NAMALWA (cell line): ENCODE measurements around the gene ARHGEF25.
"Not testable (repeated sequence)": the region's sequence is repeated elsewhere in the genome, so short reads cannot be mapped to it uniquely, and the experiment has no call there.

Experiments
- DNase-seq: peaks from one replicate; pipeline ENCODE4 v3.0.0-alpha.2; 2015; ENCODE audit warnings: low spot score

Gene ARHGEF25

DNA sequence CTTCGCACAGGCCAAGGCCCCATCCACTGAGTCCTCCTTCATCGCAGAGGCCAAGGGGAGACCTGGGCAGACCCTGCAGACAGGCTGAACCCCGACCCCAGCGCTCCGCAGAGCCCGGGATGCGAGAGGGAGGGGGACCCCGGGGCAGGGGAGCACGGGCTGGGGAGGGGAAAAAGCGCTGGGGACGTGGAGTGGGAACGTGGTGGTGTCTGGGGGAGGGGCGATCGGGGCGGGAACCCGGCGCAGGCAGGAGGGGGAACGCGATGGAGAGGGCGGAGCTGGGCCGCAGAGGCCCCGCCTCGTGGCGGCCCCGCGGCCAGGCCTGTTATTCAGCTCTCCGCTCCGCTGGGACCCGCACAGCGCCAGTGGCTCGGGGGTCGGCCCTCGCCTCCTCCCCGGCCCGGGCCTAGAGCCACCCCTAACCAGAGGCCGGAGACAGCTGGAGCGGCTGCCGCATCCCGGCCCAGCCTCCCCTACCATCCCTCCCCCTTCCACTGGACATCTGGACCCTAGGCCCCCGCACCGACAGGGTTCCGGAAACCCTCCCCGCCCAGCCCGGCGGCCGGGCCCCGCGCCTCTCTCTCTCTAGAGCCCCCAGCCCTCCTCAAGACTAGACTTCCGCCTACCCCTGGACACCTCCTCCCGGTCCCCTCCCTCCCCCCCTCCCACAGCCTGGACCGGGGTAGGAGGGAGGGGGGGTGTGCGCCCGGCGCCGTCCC, at the start of gene ARHGEF25:
ARHGEF25 (plus strand) TSS at position 328 of the 719 bp plus-strand sequence. CDS start 460 bp downstream, outside the sequence.
- DNase-seq: no peak

DNA sequence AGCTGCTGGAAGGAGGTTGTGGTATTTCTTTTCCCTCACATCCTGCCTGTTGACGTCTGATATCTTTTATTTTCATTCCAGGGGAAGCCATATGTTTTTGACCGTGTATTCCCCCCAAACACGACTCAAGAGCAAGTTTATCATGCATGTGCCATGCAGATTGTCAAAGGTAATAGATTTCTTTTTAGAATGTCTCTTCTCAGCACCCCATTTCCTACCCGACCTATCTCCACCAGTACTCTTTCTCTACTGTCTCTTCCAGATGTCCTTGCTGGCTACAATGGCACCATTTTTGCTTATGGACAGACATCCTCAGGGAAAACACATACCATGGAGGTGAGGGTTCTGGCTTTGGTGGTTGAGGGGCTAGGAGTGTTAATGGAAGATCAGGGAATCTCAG, 47.9 kb upstream of the ARHGEF25 start:
- DNase-seq: no peak

DNA sequence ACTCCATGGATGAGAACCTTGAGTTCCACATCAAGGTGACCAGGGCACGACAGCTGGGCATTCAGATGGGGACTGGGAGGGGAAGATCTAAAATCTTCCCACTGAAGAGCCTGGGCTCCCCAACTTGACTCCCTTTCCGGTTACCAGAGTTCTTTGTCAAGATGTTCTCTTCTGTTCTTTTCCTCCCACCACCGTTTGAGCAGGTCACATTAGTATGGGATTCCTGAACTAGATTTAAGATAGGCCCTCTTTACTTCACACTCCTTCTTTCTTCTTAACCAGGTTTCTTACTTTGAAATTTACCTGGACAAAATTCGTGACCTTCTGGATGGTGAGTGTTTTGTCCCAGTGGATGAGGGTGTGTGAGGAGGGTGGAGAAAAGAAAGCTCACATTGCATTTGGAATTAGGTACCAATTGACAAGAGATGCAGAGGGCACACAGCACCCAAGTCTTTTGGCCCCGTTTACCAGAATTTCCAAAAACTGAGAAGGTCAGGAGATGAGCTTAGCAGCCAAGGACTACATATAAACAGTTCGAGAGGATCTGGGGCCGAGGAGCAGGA, 47.0 kb upstream of the ARHGEF25 start:
- no peak for DNase-seq

DNA sequence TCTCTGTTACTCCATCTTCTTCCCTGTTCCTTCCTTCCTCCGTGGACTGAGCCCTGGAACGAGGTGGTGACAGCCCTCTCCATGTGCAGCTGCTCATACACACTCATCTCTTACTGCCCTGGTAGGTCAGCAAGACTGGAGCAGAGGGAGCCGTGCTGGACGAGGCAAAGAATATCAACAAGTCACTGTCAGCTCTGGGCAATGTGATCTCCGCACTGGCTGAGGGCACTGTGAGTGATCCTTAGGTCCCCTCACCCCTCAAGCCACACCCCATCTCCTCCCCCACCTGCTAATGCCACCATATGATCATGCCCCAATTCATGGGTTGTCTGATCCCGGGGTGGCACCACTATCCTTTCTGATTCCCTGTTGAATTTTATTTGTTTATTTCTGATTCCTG, 42.4 kb upstream of the ARHGEF25 start:
- no peak for DNase-seq

DNA sequence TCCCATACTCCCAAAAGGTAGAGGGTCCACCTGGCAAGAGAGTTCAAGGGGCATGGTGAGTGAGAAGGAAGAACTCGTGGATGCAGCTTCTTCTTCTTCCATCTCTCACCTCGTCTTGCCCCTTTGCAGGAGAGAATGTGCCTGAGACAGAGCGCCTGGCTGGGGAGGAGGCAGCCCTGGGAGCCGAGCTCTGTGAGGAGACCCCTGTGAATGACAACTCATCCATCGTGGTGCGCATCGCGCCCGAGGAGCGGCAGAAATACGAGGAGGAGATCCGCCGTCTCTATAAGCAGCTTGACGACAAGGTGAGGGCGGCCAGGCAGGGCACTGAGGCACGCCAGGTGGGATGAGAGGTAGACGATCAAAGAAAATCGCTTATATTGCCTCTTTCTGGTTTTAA, 41.4 kb upstream of the ARHGEF25 start:
- no peak for DNase-seq

DNA sequence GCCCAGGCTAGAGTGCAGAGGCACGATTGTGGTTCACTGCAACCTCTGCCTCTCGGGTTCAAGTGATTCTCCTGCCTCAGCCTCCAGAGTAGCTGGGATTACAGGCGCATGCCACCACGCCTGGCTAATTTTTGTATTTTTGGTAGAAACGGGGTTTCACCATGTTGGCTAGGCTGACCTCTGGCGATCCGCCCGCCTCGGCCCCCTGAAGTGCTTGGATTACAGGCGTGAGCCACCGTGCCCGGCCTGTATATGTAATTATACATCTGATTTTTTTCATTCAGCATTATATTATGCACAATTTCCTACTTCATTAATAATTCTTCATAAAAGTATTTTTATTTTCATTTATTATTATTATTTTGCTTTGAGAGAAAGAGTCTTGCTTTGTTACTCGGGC, 40.8 kb upstream of the ARHGEF25 start:
- DNase-seq: not testable (repeated sequence)

DNA sequence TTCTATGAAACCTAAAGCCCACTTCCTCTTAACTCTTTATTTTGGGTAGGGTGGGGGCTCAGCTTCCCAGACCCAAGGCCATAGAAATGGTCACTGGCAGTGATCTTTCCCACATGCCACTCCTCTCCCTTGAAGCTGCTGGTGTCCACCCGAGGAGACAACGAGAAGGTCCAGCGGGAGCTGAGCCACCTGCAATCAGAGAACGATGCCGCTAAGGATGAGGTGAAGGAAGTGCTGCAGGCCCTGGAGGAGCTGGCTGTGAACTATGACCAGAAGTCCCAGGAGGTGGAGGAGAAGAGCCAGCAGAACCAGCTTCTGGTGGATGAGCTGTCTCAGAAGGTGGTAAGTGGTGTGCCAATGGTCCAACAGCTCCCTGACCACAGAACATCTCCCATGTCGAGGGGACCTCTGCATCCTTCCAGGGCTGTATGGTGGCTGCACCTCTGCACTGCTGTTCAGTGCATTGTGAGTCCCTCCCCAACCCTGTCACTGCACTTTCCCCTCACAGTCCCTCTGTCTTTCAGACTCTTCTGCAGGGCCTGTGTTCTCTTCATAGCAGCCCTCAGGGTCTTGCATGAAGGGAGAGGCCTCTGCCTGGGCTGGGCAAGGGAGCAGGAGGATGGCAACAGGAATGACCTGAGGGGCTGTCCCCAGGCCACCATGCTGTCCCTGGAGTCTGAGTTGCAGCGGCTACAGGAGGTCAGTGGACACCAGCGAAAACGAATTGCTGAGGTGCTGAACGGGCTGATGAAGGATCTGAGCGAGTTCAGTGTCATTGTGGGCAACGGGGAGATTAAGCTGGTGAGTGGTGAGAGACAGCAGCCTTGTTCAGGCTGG, 39.1 kb upstream of the ARHGEF25 start:
- no peak for DNase-seq

DNA sequence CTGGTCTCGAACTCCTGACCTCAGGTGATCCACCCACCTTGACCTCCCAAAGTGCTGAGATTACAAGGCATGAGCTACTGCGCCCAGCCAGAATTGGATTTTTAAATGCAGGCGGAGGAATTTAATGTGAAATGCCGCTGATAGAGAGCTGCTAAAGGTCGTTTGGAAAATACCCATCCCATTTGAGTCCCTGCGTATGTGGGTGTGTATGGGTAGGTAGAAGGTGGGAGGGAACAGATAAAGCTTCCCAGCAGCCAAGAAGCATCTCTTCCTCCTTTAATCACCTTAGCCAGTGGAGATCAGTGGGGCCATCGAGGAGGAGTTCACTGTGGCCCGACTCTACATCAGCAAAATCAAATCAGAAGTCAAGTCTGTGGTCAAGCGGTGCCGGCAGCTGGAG, 36.4 kb upstream of the ARHGEF25 start:
- no peak for DNase-seq

DNA sequence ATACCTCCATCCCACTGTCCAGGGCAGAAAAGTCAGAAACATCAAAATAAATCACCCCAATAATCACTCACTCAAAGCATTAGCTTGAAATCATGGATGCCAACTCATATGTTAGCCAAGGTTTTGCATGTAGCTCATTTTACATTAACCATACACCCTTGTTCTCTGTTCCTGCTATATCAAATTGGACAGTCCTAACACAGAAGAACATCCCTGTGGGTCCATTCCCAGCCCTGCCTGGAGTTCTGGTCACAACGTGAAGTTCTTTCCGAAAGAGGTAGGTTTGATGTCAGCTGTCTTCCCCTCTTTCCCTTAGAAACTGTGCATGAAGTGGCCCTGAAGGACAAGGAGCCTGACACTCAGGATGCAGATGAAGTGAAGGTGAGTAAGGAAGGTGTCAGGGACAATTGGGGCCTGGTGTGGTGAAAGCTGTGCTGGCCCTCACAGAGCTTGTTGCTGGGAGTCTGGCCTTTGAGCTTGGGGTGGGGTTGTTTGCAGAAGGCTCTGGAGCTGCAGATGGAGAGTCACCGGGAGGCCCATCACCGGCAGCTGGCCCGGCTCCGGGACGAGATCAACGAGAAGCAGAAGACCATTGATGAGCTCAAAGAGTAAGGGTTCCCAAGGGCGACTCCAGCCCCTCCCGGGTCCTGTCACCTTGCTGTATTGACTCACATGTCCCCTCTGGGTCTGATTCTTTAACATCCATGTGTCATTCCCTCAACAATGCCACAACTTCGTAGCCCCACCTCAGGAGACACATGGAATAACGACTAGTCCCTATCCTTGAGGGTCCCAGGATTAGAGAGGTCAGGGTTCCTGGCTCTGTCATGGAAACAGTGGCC, 35.2 kb upstream of the ARHGEF25 start:
- no peak for DNase-seq

DNA sequence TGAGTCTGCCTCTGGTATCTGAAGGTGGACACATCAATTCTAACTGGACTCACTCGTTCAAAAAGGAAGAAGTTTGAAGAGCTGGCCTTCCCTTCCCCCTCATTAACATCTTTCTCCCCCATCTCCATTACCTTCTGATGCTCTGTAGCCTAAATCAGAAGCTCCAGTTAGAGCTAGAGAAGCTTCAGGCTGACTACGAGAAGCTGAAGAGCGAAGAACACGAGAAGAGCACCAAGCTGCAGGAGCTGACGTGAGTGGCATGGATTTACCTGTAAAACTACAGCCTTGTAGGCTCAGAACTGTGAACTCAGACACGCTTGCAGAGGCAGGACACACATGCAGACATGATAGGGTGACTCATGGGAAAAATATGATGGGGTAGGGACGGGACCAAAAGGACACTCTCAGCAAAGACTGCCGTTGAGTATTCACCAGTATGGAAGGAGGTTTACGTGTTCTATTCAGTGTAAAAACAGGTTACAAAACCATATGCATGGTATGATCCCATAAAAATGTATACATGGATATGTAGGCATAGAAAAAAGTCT, 34.5 kb upstream of the ARHGEF25 start:
- DNase-seq: no peak

DNA sequence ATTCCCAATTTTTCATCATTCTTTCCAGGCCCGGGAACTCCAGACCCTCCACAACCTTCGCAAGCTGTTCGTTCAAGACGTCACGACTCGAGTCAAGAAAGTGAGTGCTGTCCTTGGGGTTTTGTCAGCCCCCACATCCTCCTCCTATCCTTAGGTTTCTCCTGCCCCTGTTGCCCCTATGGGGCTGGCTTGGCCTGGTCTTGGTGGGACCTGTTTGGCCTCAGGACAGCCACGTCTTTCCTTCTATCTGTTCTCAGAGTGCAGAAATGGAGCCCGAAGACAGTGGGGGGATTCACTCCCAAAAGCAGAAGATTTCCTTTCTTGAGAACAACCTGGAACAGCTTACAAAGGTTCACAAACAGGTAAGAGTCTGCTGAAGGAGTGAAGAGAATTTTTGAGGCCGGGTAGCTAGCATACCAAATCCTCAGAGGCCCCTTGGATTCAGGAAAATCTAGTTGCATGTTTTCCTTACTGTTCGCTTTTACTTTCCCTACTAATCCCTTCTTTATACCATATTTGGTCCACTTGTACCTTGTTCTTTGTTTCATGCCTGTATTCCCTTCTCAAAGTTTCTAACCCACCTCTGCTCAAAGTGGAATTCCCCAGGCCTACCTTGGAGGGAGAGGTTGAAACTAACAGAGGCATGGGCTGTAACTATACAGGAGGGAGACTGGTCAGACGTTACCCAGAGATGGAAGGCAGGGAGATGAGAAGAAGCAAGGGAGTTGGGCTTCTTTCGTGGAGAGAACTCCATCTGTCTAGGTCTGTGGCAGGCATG, 33.1 kb upstream of the ARHGEF25 start:
- no peak for DNase-seq

DNA sequence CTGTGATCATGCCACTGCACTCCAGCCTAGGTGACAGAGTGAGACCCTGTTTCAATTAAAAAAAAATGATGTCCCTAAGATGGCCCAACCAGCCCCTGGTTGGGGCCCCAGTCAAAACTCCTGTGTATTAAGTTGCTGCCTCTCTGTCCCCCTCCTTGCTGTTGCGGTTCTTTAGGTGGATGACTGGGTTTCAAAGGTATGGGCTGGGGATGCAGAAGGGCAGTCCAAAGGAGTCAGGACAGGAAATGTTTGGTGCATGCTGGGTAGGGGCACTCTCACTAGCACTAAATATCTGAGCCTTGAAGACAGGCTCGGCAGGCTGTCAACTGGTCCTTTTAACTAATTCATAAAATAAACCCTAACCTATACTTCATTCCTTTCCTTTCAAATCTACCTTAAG, 32.2 kb upstream of the ARHGEF25 start:
- no peak for DNase-seq

DNA sequence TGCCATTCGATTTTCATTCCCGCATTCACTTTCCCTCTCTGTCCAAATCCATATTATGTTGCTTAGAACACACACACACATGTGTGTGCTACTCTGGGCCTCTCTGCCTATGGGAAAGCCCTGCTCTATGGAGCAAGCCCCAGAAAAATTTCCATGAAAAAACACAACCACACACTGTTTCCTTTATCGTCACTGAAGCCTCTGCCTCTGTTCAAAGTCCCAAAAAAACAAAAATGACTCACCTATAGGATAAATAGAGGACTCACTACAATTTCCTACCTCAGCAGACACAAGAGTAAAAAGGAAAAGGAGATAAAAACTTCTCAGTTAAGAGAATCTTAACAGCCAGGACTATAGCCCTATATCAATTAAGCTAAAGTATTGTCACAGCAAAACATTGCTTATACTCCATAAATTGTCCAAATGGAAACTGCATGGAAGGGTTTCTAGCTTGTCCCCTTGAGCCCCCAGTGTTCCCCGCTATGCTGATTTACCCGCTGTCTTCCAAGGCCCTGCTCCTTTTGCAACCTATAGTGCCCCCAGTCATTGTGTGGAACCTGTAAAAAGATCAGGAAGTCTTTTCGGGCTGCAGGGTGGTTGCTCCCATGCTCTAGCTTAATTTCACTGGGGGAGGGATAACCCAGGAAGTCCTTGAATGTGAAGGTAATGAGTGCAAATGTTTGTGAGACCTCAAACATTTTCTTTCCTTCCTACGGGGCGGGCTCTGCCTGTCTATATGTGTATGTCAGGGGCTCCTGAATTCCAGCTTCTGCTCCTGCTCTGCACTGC, 31.4 kb upstream of the ARHGEF25 start:
- no peak for DNase-seq

DNA sequence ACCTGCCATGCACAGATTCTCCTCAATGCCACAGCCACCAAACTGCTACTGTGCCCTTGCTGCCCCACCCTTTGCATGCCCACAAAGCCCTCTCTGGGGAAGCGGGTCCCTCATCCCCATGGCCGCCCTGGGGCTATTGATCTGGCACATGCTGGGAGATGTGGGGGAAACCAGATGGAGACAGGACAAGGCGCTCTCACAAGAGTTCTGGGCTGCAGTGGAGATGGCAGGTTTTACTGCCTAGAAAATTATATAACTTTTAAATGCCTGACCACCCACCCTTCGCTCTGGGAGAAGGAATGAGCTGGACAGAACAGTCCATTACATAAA, 30.8 kb upstream of the ARHGEF25 start:
- DNase-seq: no peak

DNA sequence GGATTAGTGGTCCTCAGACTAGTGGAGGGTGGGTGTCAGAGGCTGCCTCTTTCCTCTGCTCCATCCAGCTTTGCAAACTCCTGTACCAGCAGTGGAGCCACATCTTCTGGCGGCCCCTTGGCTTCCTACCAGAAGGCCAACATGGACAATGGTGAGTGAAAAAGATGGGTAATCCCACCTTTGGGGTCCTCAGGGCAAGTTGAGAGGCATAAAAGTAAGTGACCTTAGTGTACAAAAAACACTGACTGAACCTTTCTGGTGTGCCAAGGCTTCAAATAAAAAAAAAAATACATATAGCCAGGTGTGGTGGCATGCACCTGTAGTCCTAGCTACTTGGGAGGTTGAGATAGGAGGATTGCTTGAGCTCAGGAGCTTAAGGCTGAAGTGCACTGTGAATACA, 29.4 kb upstream of the ARHGEF25 start:
- DNase-seq: no peak

DNA sequence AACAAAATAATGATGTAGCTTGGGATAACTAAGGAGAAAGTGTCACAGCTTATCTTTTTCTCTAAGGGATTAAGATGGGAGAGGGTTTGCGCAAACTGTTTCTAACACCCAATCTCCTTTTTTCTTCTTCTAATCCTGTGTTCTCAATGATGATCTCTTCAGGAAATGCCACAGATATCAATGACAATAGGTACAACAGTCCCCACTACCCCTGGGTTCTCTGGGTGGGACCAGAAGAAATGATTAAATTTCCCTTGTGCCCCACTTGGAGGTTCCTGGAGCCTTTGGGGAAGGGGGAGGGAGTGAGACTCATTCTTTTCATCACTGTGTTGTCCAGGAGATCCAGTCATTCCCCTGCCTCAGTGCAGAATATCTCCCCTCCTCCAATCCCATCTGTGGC, 28.8 kb upstream of the ARHGEF25 start:
- DNase-seq: no peak

DNA sequence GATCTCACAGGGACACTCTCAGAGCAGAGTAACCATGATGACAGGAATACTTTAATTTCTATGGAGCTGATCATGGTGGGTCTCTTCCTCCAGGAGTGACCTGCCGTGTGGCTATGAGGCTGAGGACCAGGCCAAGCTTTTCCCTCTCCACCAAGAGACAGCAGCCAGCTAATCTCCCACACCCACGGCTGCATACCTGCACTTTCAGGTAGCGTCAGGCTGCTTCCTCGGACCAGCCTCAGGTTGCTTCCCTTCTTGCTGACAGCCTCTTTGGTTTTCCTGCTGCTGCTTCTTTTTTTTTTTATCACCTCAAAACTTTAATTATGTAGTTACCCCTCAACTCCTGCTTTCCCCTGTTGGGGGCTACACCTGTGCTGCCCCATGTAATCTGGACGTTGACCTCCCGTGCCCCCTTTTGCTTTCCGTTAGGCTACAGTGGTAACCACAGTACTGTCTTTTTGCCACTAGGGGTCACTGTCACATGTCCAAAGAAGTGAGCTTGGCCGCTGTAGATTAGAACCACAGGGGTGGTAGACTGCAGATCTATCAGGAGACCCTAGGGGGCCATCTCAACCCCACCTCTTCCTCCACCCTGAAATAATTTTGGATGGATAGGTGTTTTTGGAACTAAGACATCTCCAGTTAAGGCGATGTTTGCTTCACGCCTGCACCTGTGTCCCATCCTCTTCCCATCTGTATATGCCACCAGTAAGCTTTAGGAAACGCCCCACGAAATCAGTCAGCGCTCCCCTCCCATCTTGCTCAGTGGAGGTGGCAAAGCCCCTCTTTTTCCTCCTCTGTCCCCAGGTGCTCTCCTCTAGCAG, 28.0 kb upstream of the ARHGEF25 start:
- peak; percentile 93 for DNase-seq

DNA sequence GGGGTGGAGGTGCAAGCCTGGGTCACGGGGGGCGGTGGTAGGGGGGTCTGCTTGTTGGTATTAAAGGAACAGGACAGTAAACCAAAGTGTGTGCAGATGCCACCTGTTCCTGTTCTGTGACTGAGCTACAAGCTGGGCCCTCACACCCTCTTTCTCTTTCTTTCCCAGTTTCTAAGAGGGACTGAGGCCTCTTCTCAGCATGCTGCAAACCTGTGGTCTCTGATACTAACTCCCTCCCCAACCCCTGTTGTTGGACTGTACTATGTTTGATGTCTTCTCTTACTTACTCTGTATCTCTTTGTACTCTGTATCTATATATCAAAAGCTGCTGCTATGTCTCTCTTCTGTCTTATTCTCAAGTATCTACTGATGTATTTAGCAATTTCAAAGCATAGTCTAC, 27.2 kb upstream of the ARHGEF25 start:
- DNase-seq: no peak

DNA sequence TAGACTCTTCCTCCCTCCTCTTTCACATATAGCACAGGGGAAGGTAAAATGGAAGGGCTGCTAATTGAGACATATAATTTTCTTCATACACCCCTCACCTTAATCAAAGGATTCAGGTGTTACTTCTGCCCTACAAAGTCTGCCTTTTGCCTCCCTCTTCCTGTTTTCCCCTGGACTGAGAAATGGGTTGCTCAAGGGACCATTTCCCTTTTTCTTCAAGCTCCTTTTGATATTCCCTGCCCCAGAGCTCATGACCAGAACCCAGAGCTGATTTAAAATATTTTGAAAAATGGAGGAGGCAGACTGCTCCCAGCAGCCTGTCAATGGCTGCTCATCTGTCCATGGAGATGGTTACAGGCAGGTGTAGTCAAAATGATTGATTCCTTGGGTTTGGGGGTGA, 26.5 kb upstream of the ARHGEF25 start:
- DNase-seq: no peak

DNA sequence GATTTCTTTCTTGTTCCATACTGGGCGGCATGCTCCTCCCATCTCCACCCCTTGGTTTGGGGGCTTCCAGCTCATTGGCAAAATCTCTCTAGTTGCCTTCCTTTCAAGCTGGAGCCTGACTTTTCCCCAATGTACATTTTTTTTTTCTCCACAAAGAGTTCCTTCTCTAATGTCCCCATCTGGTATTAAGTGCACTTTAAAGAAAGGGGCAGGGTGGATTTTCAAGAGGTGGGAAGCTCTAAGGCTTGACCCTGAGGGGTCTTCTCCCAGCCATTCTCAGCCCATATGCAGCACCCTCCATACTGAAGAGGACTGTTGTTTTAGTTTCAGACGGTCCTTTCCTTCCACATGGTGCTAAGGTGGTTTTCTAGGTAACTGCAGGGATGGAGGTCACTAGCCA, 26.1 kb upstream of the ARHGEF25 start:
- no peak for DNase-seq
